Astrocyte (in vitro differentiated cells and primary cell): ENCODE measurements around the gene COX6B1. TPM values are rescaled to one million over a fixed set of nuclear protein-coding genes. Genes with fewer than 3 reads are reported as not detected.

Source experiments
- DNase-seq: peaks from one replicate; pipeline ENCODE4 v3.0.0-alpha.2; 2010; ENCODE audit warnings: low read depth
- FAIRE-seq: peaks from 2 replicates; lab custom pipeline; 2011; peaks lifted over from hg19 to GRCh38; lab: Jason Lieb, UNC
- H2AFZ ChIP-seq: 2 replicates; pipeline ENCODE4 v1.6.0; 2012; ENCODE audit warnings: low read depth, low read length, inconsistent platforms
- H3K27ac ChIP-seq: 2 replicates; pipeline ENCODE4 v1.5.1; 2011; ENCODE audit warnings: low read depth, low read length, inconsistent platforms
- H3K27me3 ChIP-seq: 2 replicates; pipeline ENCODE4 v1.6.0; 2011; ENCODE audit warnings: low read length, inconsistent platforms; ENCODE audit not compliant: insufficient read depth
- H3K36me3 ChIP-seq: 2 replicates; pipeline ENCODE4 v1.5.1; 2011; ENCODE audit warnings: low read length, inconsistent platforms; ENCODE audit not compliant: insufficient read depth
- H3K4me1 ChIP-seq: 2 replicates; pipeline ENCODE4 v1.5.1; 2011; ENCODE audit warnings: low read length, inconsistent platforms; ENCODE audit not compliant: insufficient read depth
- H3K4me2 ChIP-seq: 2 replicates; pipeline ENCODE4 v1.6.0; 2012; ENCODE audit warnings: low read length, inconsistent platforms
- H3K4me3 ChIP-seq: 2 replicates; pipeline ENCODE4 v1.5.1; 2011; ENCODE audit warnings: low read depth, mild to moderate bottlenecking, low read length, inconsistent platforms; ENCODE audit not compliant: insufficient read depth
- H3K79me2 ChIP-seq: 2 replicates; pipeline ENCODE4 v1.6.0; 2012; ENCODE audit warnings: mild to moderate bottlenecking, low read length, inconsistent platforms; ENCODE audit not compliant: insufficient read depth
- H3K9ac ChIP-seq: 2 replicates; pipeline ENCODE4 v1.6.0; 2012; ENCODE audit warnings: mild to moderate bottlenecking, low read length, inconsistent platforms
- H3K9me3 ChIP-seq: 2 replicates; pipeline ENCODE4 v1.5.1; 2012; ENCODE audit warnings: low read depth, mild to moderate bottlenecking, low read length, inconsistent platforms; ENCODE audit not compliant: insufficient read depth
- H4K20me1 ChIP-seq: 2 replicates; pipeline ENCODE4 v1.6.0; 2012; ENCODE audit warnings: low read length, inconsistent platforms; ENCODE audit not compliant: insufficient read depth
- H3K27ac Mint-ChIP-seq: one replicate; pipeline ENCODE4 v1.8.0; 2021; ENCODE audit warnings: mild to moderate bottlenecking, mixed read lengths; ENCODE audit not compliant: unreplicated experiment
- H3K27me3 Mint-ChIP-seq: one replicate; pipeline ENCODE4 v1.8.0; 2021; ENCODE audit warnings: low read depth, mixed read lengths; ENCODE audit not compliant: unreplicated experiment
- H3K36me3 Mint-ChIP-seq: one replicate; pipeline ENCODE4 v1.8.0; 2021; ENCODE audit warnings: low read depth, mixed read lengths; ENCODE audit not compliant: unreplicated experiment
- H3K4me1 Mint-ChIP-seq: one replicate; pipeline ENCODE4 v1.8.0; 2021; ENCODE audit warnings: low read depth, mixed read lengths; ENCODE audit not compliant: unreplicated experiment
- H3K4me3 Mint-ChIP-seq: one replicate; pipeline ENCODE4 v1.8.0; 2021; ENCODE audit warnings: mild to moderate bottlenecking, moderate library complexity, mixed read lengths; ENCODE audit not compliant: unreplicated experiment
- H3K9me3 Mint-ChIP-seq: one replicate; pipeline ENCODE4 v1.8.0; 2021; ENCODE audit warnings: mild to moderate bottlenecking, mixed read lengths; ENCODE audit not compliant: unreplicated experiment
- EZH2 ChIP-seq: IDR thresholded peaks from 2 replicates; pipeline ENCODE4 v1.6.1; 2012; ENCODE audit warnings: mild to moderate bottlenecking, low read length, inconsistent platforms; ENCODE audit not compliant: insufficient read depth
- total RNA-seq: library from RNA; stranded (reverse); gene quantifications from 2 replicates; pipeline ENCODE4 v1.2.1, GENCODE V29; 2021
- TF ChIP-seq, protein P1 (sequence below): IDR thresholded peaks from 2 replicates; pipeline ENCODE4 v1.5.1; 2011; ENCODE audit warnings: low read depth, mild to moderate bottlenecking, inconsistent platforms, low read length, moderate library complexity; ENCODE audit not compliant: insufficient read depth

COX6B1 gene
- total RNA-seq, 1 donor from 2014 or later: 344 TPM

DNA sequence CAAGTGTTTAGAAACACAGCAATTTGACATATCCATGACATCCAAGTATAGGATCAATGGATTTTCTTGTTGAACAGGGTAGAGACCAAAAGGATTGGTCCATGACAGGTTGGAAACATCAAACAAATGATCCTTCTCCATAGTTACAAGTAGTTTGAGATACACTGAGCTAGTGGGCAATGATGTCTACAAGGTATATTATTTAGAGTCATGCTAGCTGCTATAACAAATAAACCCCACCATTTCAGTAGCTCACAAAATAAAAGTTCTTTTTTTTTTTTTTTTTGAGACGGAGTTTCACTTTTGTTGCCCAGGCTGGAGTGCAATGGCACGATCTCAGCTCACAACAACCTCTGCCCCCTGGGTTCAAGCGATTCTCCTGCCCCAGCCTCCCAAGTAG is 40.5 kb upstream of the COX6B1 start:
- H3K27ac Mint-ChIP-seq: no peak overlapping the region
- peaks cover 25% of the 10 kb centered on the region for H3K9me3 Mint-ChIP-seq
- Histone ChIP-seq H3K36me3 (no peaks in the 10 kb centered on the region), H3K27ac (no peak overlapping the region), H3K4me3 (no peak overlapping the region), H3K27me3 (peaks cover 2% of the 10 kb centered on the region), H3K79me2 (no peaks in the 10 kb centered on the region), H3K4me1 (no peaks in the 10 kb centered on the region), H3K4me2 (no peak overlapping the region), H3K9ac (no peak overlapping the region), H4K20me1 (no peaks in the 10 kb centered on the region), H3K9me3 (peaks cover 3% of the 10 kb centered on the region), H2AFZ (no peak overlapping the region)
- H3K36me3 Mint-ChIP-seq: peaks cover 5% of the 10 kb centered on the region
- peaks cover 7% of the 10 kb centered on the region for H3K4me1 Mint-ChIP-seq
- peaks cover 17% of the 10 kb centered on the region for H3K27me3 Mint-ChIP-seq
- no peak for TF ChIP-seq EZH2
- TF ChIP-seq, protein P1, sequence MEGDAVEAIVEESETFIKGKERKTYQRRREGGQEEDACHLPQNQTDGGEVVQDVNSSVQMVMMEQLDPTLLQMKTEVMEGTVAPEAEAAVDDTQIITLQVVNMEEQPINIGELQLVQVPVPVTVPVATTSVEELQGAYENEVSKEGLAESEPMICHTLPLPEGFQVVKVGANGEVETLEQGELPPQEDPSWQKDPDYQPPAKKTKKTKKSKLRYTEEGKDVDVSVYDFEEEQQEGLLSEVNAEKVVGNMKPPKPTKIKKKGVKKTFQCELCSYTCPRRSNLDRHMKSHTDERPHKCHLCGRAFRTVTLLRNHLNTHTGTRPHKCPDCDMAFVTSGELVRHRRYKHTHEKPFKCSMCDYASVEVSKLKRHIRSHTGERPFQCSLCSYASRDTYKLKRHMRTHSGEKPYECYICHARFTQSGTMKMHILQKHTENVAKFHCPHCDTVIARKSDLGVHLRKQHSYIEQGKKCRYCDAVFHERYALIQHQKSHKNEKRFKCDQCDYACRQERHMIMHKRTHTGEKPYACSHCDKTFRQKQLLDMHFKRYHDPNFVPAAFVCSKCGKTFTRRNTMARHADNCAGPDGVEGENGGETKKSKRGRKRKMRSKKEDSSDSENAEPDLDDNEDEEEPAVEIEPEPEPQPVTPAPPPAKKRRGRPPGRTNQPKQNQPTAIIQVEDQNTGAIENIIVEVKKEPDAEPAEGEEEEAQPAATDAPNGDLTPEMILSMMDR: no peak
- no peak for FAIRE-seq
- no peak overlapping the region for H3K4me3 Mint-ChIP-seq
- no peak for DNase-seq

DNA sequence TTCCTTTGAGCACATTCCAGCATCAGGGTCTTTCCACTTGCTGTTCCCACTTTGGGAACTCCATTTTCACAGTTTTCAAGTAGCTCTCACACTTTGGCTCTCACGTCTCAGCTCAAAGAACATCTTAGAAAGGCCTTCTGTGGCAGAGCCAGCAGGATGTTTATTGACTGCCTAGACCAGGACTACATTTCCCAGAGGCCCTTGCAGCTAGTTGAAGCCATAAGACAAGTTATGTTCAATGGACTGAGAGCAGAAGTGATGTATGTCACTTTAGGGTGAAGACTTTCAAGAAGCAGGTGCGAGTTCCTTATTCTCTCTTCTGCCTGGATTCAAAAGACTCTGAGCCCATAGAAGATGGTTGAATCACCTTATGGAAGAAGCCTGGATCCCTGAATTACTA is 39.9 kb upstream of the COX6B1 start:
- no peak overlapping the region for H2AFZ ChIP-seq
- Mint-ChIP-seq H3K9me3 (peaks cover 24% of the 10 kb centered on the region), H3K27ac (no peak overlapping the region), H3K27me3 (peaks cover 14% of the 10 kb centered on the region), H3K36me3 (peaks cover 5% of the 10 kb centered on the region), H3K4me3 (no peak overlapping the region), H3K4me1 (peaks cover 7% of the 10 kb centered on the region)
- H3K4me2 ChIP-seq: no peak overlapping the region
- peaks cover 3% of the 10 kb centered on the region for H3K9me3 ChIP-seq
- H3K4me1 ChIP-seq: no peaks in the 10 kb centered on the region
- H3K4me3 ChIP-seq: no peak overlapping the region
- no peak for FAIRE-seq
- H4K20me1 ChIP-seq: no peaks in the 10 kb centered on the region
- no peak for DNase-seq
- H3K36me3 ChIP-seq: no peaks in the 10 kb centered on the region
- peaks cover 2% of the 10 kb centered on the region for H3K79me2 ChIP-seq
- H3K9ac ChIP-seq: no peak overlapping the region
- no peak overlapping the region for H3K27ac ChIP-seq
- peaks cover 2% of the 10 kb centered on the region for H3K27me3 ChIP-seq
- TF ChIP-seq EZH2: no peak
- TF ChIP-seq, protein P1: no peak

DNA sequence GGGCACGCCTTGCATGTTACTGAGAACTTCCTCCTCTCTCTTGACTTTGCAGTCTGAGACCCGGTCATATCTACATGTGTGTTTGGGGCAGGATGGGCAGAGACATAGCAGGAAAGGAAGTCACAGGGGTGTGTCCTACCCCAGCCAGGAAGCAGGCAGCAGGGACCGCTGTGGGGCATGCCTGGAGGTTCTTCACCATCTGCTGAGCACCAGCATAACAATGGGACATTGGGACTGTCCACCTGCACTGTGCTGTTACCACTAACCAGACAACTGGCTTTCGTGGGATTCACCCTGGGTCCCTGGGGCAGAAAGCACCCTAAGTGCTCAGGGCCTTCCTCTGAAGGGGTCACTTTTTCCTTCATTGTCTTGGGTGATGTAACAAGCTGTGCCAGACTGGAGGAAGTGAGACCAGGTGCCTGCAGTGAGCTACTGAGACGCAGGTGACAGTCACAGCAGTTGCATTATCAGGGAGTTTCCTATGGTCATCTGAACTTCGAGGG is 38.2 kb upstream of the COX6B1 start:
- Mint-ChIP-seq H3K27me3 (peaks cover 14% of the 10 kb centered on the region), H3K4me3 (no peak overlapping the region), H3K9me3 (peaks cover 24% of the 10 kb centered on the region), H3K36me3 (peaks cover 3% of the 10 kb centered on the region), H3K4me1 (peaks cover 3% of the 10 kb centered on the region), H3K27ac (no peak overlapping the region)
- no peak overlapping the region for H3K27ac ChIP-seq
- peaks cover 3% of the 10 kb centered on the region for H3K9me3 ChIP-seq
- TF ChIP-seq, protein P1: no peak
- no peak for TF ChIP-seq EZH2
- no peak overlapping the region for H3K4me3 ChIP-seq
- peaks cover 2% of the 10 kb centered on the region for H3K27me3 ChIP-seq
- no peak overlapping the region for H2AFZ ChIP-seq
- H3K9ac ChIP-seq: no peak overlapping the region
- H3K79me2 ChIP-seq: peaks cover 2% of the 10 kb centered on the region
- no peak overlapping the region for H3K4me2 ChIP-seq
- no peaks in the 10 kb centered on the region for H3K4me1 ChIP-seq
- FAIRE-seq: no peak
- no peak for DNase-seq
- no peaks in the 10 kb centered on the region for H3K36me3 ChIP-seq
- H4K20me1 ChIP-seq: no peaks in the 10 kb centered on the region
